Measurements from ENCODE around the gene MUC5B.

GRCh38 chr11:1252371-1253102 lies 29.7 kb downstream of the MUC5B start:
- TF ChIP-seq HMGXB4 (CRISPR knock-in tag; IDR thresholded peaks at IDR 0.05) = no peak
- no peak for TF ChIP-seq SMAD4 (CRISPR knock-in tag; IDR thresholded peaks at IDR 0.05)
- TF ChIP-seq CTCF (IDR thresholded peaks at IDR 0.05) = no peak
- TF ChIP-seq ZNF396 (CRISPR knock-in tag; IDR thresholded peaks at IDR 0.05; ENCODE audit: borderline replicate concordance) = no peak
- TF ChIP-seq CREB1 (CRISPR knock-in tag; IDR thresholded peaks at IDR 0.05) = no peak

Measured in WTC11 (cell line).